Uterus (tissue), 4 donors: Measurements from ENCODE around the gene HES4. TPM values are rescaled to one million over a fixed set of nuclear protein-coding genes. Genes with fewer than 3 reads are reported as not detected.
"Not testable (repeated sequence)": the region's sequence is repeated elsewhere in the genome, so short reads cannot be mapped to it uniquely, and the experiment has no call there.

Experiments
- DNase-seq, 2 donors: peaks; one replicate each; pipeline ENCODE4 v3.0.0-alpha.2; 2019 to 2020
- H3K27ac ChIP-seq, 2 donors: fragments of 200-600 bp; sonication (generic); 1 replicate in 1 of 2; 2 replicates in 1 of 2; pipeline ENCODE4 v1.5.1; 2016 to 2018
- H3K27me3 ChIP-seq, 2 donors: fragments of 200-600 bp; sonication (generic); one replicate each; pipeline ENCODE4 v1.5.1; 2018 to 2019; ENCODE audit warnings: control low read depth in 1 of 2
- H3K36me3 ChIP-seq, 2 donors: fragments of 200-600 bp; sonication (generic); one replicate each; pipeline ENCODE4 v1.5.1; 2019; ENCODE audit warnings: control low read depth in 1 of 2
- H3K4me1 ChIP-seq, 2 donors: fragments of 200-600 bp; sonication (generic); one replicate each; pipeline ENCODE4 v1.5.1; 2018 to 2019; ENCODE audit warnings: control low read depth in 1 of 2
- H3K4me3 ChIP-seq, 2 donors: fragments of 200-600 bp; sonication (generic); 1 replicate in 1 of 2; 2 replicates in 1 of 2; pipeline ENCODE4 v1.5.1; 2018 to 2019; ENCODE audit warnings: mild to moderate bottlenecking in 1 of 2
- H3K9me3 ChIP-seq, 2 donors: fragments of 200-600 bp; sonication (generic); one replicate each; pipeline ENCODE4 v1.5.1; 2019; ENCODE audit warnings: control low read depth in 1 of 2
- POLR2A ChIP-seq, 2 donors: fragments of 450-650 bp; IDR thresholded peaks; one replicate each; pipeline ENCODE4 v1.6.1; 2016; ENCODE audit warnings: antibody characterized with exemption in 2 of 2, mild to moderate bottlenecking in 1 of 2, moderate library complexity in 1 of 2
- intact Hi-C: fragments of 100-400 bp; cut with DNase I; formaldehyde crosslinking; loops from one replicate; pipeline ENCODE4 v1.15.1; 2023; ENCODE audit warnings: low total_unique reads
- total RNA-seq, 4 donors: library from RNA; depleted of rRNA in 3 of 4; stranded (reverse); fragments of >200 nt in 3 of 4; gene quantifications; one replicate each; pipeline versions ENCODE4 v1.1.0 to v1.2.4, GENCODE V29; 2014 to 2023
- TF ChIP-seq, protein P1 (sequence below), 4 experiments: fragments of 200-600 bp in 2 of 4; fragments of 450-650 bp in 2 of 4; sonication (generic) in 2 of 4; IDR thresholded peaks; one replicate each; pipeline ENCODE4 v1.5.1; 2016 to 2019; ENCODE audit warnings: antibody characterized with exemption in 4 of 4, mild to moderate bottlenecking in 2 of 4, moderate library complexity in 1 of 4
- donor health status: DM: yes; HTN: yes; CAD: no.

Gene HES4
- total RNA-seq, 4 donors from 2014 or later, result 19.6 to 41.0 (median 36.3) TPM

DNA sequence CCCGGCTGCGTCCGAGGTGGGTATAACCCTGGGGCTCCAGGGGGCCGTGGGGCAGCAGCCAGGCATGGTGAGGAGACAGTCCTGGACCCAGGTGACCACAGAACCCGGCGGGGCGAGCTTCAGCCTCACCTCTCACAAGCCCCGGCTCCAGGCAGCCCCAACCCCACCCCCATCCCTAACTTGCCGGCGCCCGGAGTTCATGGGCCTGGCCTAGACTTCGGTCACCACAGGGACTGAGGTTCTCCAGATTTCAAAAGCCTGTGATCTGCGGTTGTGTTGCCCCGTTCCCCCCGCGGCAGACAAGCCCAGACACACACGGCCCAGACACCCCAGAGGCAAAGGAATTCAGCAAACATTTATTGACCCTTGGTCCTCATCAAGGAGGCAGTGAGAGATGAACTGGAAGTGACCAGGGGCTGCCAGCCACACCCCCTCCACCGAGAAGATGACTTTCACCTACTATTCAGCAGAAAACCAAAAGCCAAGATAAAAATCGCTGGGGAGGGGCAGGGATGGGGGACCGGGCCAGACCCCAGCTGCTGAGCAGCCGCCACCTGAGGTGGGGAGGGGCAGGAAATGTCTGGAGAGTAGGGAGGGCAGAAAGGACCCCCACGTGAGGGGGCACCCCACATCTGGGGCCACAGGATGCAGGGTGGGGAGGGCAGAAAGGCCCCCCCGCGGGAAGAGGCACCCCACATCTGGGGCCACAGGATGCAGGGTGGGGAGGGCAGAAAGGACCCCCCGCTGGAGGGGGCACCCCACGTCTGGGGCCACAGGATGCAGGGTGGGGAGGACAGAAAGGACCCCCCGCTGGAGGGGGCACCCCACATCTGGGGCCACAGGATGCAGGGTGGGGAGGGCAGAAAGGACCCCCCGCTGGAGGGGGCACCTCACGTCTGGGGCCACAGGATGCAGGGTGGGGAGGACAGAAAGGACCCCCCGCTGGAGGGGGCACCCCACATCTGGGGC is 3.9 kb downstream of the HES4 start:
- no peak overlapping the region for H3K27ac ChIP-seq
- no peaks in the 10 kb centered on the region for H3K4me1 ChIP-seq
- DNase-seq, result no peak
- intact Hi-C loops, result no loop called here
- no peaks in the 10 kb centered on the region for H3K9me3 ChIP-seq
- H3K36me3 ChIP-seq, result no peaks in the 10 kb centered on the region
- peaks cover 0 to 4% of the 10 kb centered on the region in 2 donors for H3K27me3 ChIP-seq
- no peak overlapping the region for H3K4me3 ChIP-seq
- TF ChIP-seq, protein P1, sequence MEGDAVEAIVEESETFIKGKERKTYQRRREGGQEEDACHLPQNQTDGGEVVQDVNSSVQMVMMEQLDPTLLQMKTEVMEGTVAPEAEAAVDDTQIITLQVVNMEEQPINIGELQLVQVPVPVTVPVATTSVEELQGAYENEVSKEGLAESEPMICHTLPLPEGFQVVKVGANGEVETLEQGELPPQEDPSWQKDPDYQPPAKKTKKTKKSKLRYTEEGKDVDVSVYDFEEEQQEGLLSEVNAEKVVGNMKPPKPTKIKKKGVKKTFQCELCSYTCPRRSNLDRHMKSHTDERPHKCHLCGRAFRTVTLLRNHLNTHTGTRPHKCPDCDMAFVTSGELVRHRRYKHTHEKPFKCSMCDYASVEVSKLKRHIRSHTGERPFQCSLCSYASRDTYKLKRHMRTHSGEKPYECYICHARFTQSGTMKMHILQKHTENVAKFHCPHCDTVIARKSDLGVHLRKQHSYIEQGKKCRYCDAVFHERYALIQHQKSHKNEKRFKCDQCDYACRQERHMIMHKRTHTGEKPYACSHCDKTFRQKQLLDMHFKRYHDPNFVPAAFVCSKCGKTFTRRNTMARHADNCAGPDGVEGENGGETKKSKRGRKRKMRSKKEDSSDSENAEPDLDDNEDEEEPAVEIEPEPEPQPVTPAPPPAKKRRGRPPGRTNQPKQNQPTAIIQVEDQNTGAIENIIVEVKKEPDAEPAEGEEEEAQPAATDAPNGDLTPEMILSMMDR (IDR thresholded peaks at IDR 0.05), result no peak
- TF ChIP-seq POLR2A (IDR thresholded peaks at IDR 0.05), result no peak

DNA sequence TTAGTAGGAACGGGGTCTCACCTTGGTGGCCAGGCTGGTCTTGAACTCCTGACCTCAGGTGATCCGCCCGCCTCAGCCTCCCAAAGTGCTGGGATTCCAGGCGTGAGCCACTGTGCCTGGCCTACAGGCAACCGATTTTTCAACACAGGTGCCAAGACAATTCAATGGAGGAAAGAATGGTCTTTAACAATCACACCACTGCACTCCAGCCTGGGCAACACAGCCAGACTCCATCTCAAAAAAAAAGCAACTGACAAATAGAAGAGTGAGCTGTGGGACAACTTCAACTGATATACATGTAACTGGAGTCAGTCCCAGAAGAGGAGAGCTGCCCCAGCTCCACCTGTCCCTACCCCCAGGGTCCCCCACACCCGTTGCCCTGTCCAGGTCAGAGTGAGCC is 5.4 kb downstream of the HES4 start:
- DNase-seq, H3K27ac ChIP-seq, H3K4me1 ChIP-seq, H3K9me3 ChIP-seq, H3K27me3 ChIP-seq, H3K36me3 ChIP-seq, intact Hi-C loops, H3K4me3 ChIP-seq: not testable (repeated sequence)

DNA sequence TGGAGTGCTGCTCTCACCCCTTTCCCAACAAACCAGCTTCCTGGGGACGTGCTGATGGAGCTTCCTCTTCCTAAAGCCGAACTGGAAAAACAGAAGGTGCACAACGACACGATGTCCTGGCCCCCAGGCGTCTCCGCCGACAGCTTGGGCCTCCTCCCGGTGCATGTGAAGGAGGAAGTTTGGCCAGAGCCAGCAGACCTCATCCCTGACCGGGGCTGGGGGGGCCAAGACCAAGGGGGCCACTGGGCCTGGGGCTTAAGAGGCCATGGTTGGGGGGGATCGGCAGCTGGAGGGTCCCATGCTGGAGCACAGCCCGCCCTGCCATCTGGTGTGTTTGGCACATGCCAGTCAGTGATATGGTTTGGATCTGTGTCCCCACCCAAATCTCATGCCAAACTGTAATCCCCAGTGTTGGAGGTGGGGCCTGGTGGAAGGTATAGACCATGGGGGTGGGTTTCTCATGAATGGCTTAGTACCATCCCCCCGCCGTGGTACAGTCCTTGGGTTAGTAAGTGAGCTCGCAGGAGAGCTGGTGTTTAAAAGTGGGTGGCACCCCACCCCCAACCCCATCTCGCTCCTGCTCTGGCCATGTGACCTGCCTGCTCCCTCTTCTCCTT is 6.4 kb downstream of the HES4 start:
- H3K27ac ChIP-seq, result no peak overlapping the region
- TF ChIP-seq, protein P1 (IDR thresholded peaks at IDR 0.05), result no peak
- no peak for TF ChIP-seq POLR2A (IDR thresholded peaks at IDR 0.05)
- no peaks in the 10 kb centered on the region for H3K4me1 ChIP-seq
- H3K27me3 ChIP-seq, result no peaks in the 10 kb centered on the region
- H3K4me3 ChIP-seq, result no peak overlapping the region
- no peaks in the 10 kb centered on the region for H3K36me3 ChIP-seq
- intact Hi-C loops, result no loop called here
- DNase-seq, result no peak
- H3K9me3 ChIP-seq, result no peaks in the 10 kb centered on the region

DNA sequence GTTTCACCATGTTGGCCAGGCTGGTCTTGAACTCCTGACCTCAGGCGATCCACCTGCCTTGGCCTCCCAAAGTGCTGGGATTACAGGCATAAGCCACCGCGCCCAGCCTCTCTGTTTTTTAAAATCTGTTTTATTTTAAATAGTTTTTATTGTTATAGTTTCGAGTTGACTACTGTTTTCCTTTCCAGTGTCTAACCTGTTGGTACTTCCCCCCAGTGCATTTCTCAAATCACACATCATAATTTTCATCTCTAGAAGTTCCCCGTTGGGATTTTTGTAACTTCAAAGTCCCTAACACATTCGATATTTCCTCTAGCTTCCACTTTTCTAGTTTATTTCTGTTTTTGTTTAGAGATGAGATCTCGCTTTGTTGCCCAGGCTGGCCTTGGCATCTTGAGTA is 7.5 kb downstream of the HES4 start:
- no peak overlapping the region for H3K27ac ChIP-seq
- TF ChIP-seq POLR2A (IDR thresholded peaks at IDR 0.05), result no peak
- TF ChIP-seq, protein P1 (IDR thresholded peaks at IDR 0.05), result no peak
- no peak overlapping the region for H3K4me3 ChIP-seq
- no peaks in the 10 kb centered on the region for H3K27me3 ChIP-seq
- H3K4me1 ChIP-seq, result no peaks in the 10 kb centered on the region
- intact Hi-C loops, result no loop called here
- no peak for DNase-seq
- no peaks in the 10 kb centered on the region for H3K36me3 ChIP-seq
- no peaks in the 10 kb centered on the region for H3K9me3 ChIP-seq

DNA sequence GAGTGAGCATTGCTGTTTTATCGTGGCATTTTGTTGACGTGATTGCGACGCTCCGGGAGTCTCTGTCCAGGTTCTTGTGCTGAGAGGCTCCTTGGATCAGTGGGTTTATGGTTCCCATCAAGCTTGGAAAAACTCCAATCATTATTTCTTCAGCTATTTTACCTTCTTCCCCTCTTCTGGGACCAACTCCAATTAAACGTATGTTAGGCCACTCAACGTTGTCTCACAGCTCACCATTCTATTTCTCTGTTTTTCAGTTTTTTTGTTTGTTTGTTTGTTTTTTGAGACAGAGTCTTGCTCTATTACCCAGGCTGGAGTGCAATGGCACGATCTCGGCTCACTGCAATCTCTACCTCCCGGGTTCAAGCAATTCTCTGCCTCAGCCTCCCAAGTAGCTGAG is 8.0 kb downstream of the HES4 start:
- TF ChIP-seq, protein P1 (IDR thresholded peaks at IDR 0.05), result no peak
- no peak for TF ChIP-seq POLR2A (IDR thresholded peaks at IDR 0.05)
- no peak overlapping the region for H3K4me3 ChIP-seq
- H3K27me3 ChIP-seq, result no peaks in the 10 kb centered on the region
- H3K27ac ChIP-seq, result no peak overlapping the region
- H3K4me1 ChIP-seq, result no peaks in the 10 kb centered on the region
- H3K36me3 ChIP-seq, result no peaks in the 10 kb centered on the region
- no peak for DNase-seq
- no peaks in the 10 kb centered on the region for H3K9me3 ChIP-seq
- intact Hi-C loops, result no loop called here

DNA sequence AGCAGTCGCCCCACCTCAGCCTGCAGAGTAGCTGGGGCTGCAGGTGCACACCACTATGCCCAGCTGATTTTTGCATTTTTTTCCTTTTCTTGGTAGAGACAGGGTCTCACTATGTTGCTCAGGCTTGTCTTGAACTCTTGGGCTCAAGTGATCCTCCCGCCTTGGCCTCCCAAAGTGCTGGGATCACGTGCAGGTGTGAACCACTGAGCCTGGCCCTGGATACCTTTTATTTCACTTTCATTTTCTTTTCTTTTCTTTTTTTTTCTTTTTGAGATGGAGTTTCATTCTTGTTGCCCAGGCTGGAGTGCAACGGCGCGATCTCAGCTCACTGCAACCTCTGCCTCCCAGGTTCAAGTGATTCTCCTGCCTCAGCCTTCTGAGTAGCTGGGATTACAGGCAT is 8.6 kb downstream of the HES4 start:
- H3K4me3 ChIP-seq, DNase-seq, H3K27ac ChIP-seq, H3K9me3 ChIP-seq, H3K4me1 ChIP-seq, intact Hi-C loops, H3K36me3 ChIP-seq, H3K27me3 ChIP-seq: not testable (repeated sequence)

DNA sequence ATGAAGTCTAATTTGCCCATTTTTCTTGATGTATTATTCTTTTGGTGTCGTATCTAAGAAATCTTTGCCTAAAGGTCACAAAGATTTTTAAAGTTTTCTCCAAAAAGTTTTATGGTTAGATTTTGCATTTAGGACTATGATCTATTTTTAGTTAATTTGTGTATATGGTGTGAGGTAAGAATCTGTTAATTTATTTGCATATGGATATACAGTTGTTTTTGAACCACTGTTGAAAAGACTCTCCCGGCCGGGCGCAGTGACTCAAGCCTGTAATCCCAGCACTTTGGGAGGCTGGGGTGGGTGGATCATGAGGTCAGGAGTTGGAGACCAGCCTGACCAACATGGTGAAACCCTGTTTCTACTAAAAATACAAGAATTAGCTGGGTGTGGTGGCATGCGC is 11.8 kb downstream of the HES4 start:
- H3K4me1 ChIP-seq, H3K36me3 ChIP-seq, H3K4me3 ChIP-seq, H3K27ac ChIP-seq, DNase-seq, H3K9me3 ChIP-seq, H3K27me3 ChIP-seq: not testable (repeated sequence)
- intact Hi-C loops, result loop anchor here (10.0 kb wide), 1 partner anchor 77 kb away; no protein-coding TSS in a partner anchor
